GM21367 (cell line): ENCODE results near the gene TADA1.

ENCODE experiments used
- ATAC-seq: cut with Tn5 transposase; IDR thresholded peaks from one replicate; pipeline ENCODE4 v1.9.1; 2021; ENCODE audit not compliant: unreplicated experiment

The TADA1 gene

GRCh38 chr1:166875734-166876539 lies at the start of gene TADA1:
TADA1 (minus strand) TSS chr1:166876264; CDS start chr1:166876233, 31 bp downstream.
- ATAC-seq = peak; percentile 93

GRCh38 chr1:166924823-166925541 lies 48.9 kb upstream of the TADA1 start:
- ATAC-seq = peak; percentile 93

GRCh38 chr1:166920561-166921475 lies 44.8 kb upstream of the TADA1 start:
- no peak for ATAC-seq

GRCh38 chr1:166918956-166919316 lies 42.9 kb upstream of the TADA1 start:
- no peak for ATAC-seq

- ATAC-seq = no peak
Observed at GRCh38 chr1:166918088-166918955, 42.3 kb upstream of the TADA1 start.

GRCh38 chr1:166915941-166916340 lies 39.9 kb upstream of the TADA1 start:
- no peak for ATAC-seq

GRCh38 chr1:166915042-166915441 lies 39.0 kb upstream of the TADA1 start:
- ATAC-seq = no peak

GRCh38 chr1:166914111-166914510 lies 38.0 kb upstream of the TADA1 start:
- ATAC-seq = no peak

GRCh38 chr1:166911624-166912023 lies 35.6 kb upstream of the TADA1 start:
- ATAC-seq = no peak

GRCh38 chr1:166910396-166910994 lies 34.4 kb upstream of the TADA1 start:
- ATAC-seq = peak; percentile 95

GRCh38 chr1:166908942-166909341 lies 32.9 kb upstream of the TADA1 start:
- ATAC-seq = no peak

GRCh38 chr1:166907763-166908162 lies 31.7 kb upstream of the TADA1 start:
- ATAC-seq = no peak

GRCh38 chr1:166907051-166907450 lies 31.0 kb upstream of the TADA1 start:
- no peak for ATAC-seq

GRCh38 chr1:166906647-166907046 lies 30.6 kb upstream of the TADA1 start:
- ATAC-seq = no peak

GRCh38 chr1:166905900-166906299 lies 29.8 kb upstream of the TADA1 start:
- ATAC-seq = no peak

GRCh38 chr1:166905136-166905535 lies 29.1 kb upstream of the TADA1 start:
- ATAC-seq = no peak

GRCh38 chr1:166903232-166903631 lies 27.2 kb upstream of the TADA1 start:
- no peak for ATAC-seq

GRCh38 chr1:166902279-166902678 lies 26.2 kb upstream of the TADA1 start:
- no peak for ATAC-seq

- ATAC-seq = no peak
Observed at GRCh38 chr1:166900987-166901386, 24.9 kb upstream of the TADA1 start.

- no peak for ATAC-seq
Observed at GRCh38 chr1:166899769-166900168, 23.7 kb upstream of the TADA1 start.
